ENCODE results near the gene ARHGAP26. TPM values are rescaled to one million over a fixed set of nuclear protein-coding genes. Genes with fewer than 3 reads are reported as not detected.
"Not testable (repeated sequence)": the region's sequence is repeated elsewhere in the genome, so short reads cannot be mapped to it uniquely, and the experiment has no call there.

Gene ARHGAP26
- total RNA-seq, 1 experiment from 2014 or later, result 5.5 TPM

GRCh38 chr5:142902186-142902965, 132.2 kb downstream of the ARHGAP26 start:
- DNase-seq (ENCODE audit: low read depth), result no peak

- DNase-seq (ENCODE audit: low read depth), result peak; percentile 70
These were observed 134.2 kb downstream of the ARHGAP26 start for GRCh38 chr5:142904416-142904815.

GRCh38 chr5:142905348-142905747, 135.2 kb downstream of the ARHGAP26 start:
- no peak for DNase-seq (ENCODE audit: low read depth)

- DNase-seq (ENCODE audit: low read depth), result no peak
These were observed 136.9 kb downstream of the ARHGAP26 start for GRCh38 chr5:142906863-142907671.

- DNase-seq (ENCODE audit: low read depth), result no peak
These were observed 138.5 kb downstream of the ARHGAP26 start for GRCh38 chr5:142908659-142909058.

- no peak for DNase-seq (ENCODE audit: low read depth)
These were observed 140.0 kb downstream of the ARHGAP26 start for GRCh38 chr5:142910128-142910527.

- DNase-seq (ENCODE audit: low read depth), result no peak
These were observed 141.0 kb downstream of the ARHGAP26 start for GRCh38 chr5:142911170-142911569.

GRCh38 chr5:142911775-142912174, 141.6 kb downstream of the ARHGAP26 start:
- DNase-seq (ENCODE audit: low read depth), result no peak

GRCh38 chr5:142913728-142914338, 143.7 kb downstream of the ARHGAP26 start:
- no peak for DNase-seq (ENCODE audit: low read depth)

- DNase-seq (ENCODE audit: low read depth), result no peak
These were observed 144.9 kb downstream of the ARHGAP26 start for GRCh38 chr5:142915038-142915437.

- peak; percentile 50 for DNase-seq (ENCODE audit: low read depth)
These were observed 145.7 kb downstream of the ARHGAP26 start for GRCh38 chr5:142915813-142916424.

GRCh38 chr5:142918959-142919635, 148.9 kb downstream of the ARHGAP26 start:
- DNase-seq (ENCODE audit: low read depth), result no peak

- DNase-seq (ENCODE audit: low read depth), result no peak
These were observed 150.9 kb downstream of the ARHGAP26 start for GRCh38 chr5:142920849-142921612.

GRCh38 chr5:142922223-142922952, 152.2 kb downstream of the ARHGAP26 start:
- DNase-seq (ENCODE audit: low read depth), result peak; percentile 49

- DNase-seq (ENCODE audit: low read depth), result peak; percentile 43
These were observed 154.1 kb downstream of the ARHGAP26 start for GRCh38 chr5:142924135-142924883.

GRCh38 chr5:142925795-142926194, 155.6 kb downstream of the ARHGAP26 start:
- DNase-seq (ENCODE audit: low read depth), result peak; percentile 83

GRCh38 chr5:142926549-142926948, 156.4 kb downstream of the ARHGAP26 start:
- DNase-seq (ENCODE audit: low read depth), result no peak

GRCh38 chr5:142928999-142929398, 158.8 kb downstream of the ARHGAP26 start:
- not testable (repeated sequence) for DNase-seq (ENCODE audit: low read depth)

- DNase-seq (ENCODE audit: low read depth), result no peak
These were observed 159.4 kb downstream of the ARHGAP26 start for GRCh38 chr5:142929587-142929986.
